ENCODE results near the gene FGD5.

FGD5 gene

DNA sequence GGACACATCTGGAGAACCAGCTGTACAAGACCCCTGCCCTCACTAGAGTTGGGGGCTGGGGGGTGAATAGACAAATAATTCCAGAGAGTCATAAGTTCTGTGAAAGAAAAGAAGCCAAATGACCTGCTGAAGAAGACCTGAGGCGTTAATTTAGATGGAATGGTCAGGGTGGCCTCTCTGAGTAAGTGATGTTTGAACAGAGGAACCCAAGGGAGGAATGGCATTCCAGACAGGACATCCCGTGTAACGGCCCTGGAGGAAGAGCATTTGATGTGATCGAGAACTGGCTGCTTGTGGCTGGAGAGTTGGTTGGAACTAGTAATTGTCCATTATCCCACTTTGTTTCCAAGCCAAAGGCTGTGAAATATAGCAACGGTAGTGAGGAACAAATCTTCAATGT, 130.4 kb downstream of the FGD5 start:
- DNase-seq = no peak
- ChIA-PET POLR2A (no interaction called here), CTCF (interaction anchor here (2.6 kb wide), 1 partner anchor 22 kb away, joined by 10 read pairs; no protein-coding TSS in a partner anchor)
- peaks cover 8 to 15% (median 10%) of the 10 kb centered on the region in 4 experiments for H3K36me3 ChIP-seq (ENCODE audit: control insufficient read depth in 4 of 4, insufficient read depth in 4 of 4, low read length in 3 of 4)
- WGBS (ENCODE audit: insufficient coverage) = 33% methylated on average over 4 of the region's 5 CpGs
- peak overlapping the region; percentile 67 to 89 for H3K27ac ChIP-seq (ENCODE audit: insufficient read depth in 1 of 2, low read depth in 1 of 2, low read length in 2 of 2, poor library complexity in 1 of 2, severe bottlenecking in 2 of 2)
- peaks cover 27 to 46% (median 33%) of the 10 kb centered on the region in 4 experiments for H3K4me1 ChIP-seq (ENCODE audit: control extremely low read depth in 1 of 4, control insufficient read depth in 4 of 4, insufficient read depth in 4 of 4, low read length in 3 of 4)
- no peaks in the 10 kb centered on the region for H3K27me3 ChIP-seq (replicated peaks in 2 of 5; ENCODE audit: control insufficient read depth in 4 of 5, insufficient read depth in 5 of 5, low read length in 4 of 5)
- H3K4me3 ChIP-seq (ENCODE audit: control insufficient read depth in 1 of 7, extremely low read depth in 1 of 7, insufficient read depth in 4 of 7, low read depth in 2 of 7, low read length in 6 of 7) = peak overlapping the region in 6 of 7 experiments; percentile 67 to 90 (median 84)
- no peaks in the 10 kb centered on the region for H3K9me3 ChIP-seq (ENCODE audit: control extremely low read depth in 1 of 5, control insufficient read depth in 4 of 5, insufficient read depth in 2 of 5, low read depth in 1 of 5, low read length in 4 of 5)

- no peaks in the 10 kb centered on the region for H3K27me3 ChIP-seq (replicated peaks in 2 of 5; ENCODE audit: control insufficient read depth in 4 of 5, insufficient read depth in 5 of 5, low read length in 4 of 5)
- peak in 2 of 3 donors; percentile 24 to 47 for DNase-seq
- H3K4me1 ChIP-seq (ENCODE audit: control extremely low read depth in 1 of 4, control insufficient read depth in 4 of 4, insufficient read depth in 4 of 4, low read length in 3 of 4) = peaks cover 27 to 46% (median 33%) of the 10 kb centered on the region in 4 experiments
- WGBS (ENCODE audit: insufficient coverage) = 6% methylated on average over 2 of the region's 2 CpGs
- peaks cover 3 to 9% (median 5%) of the 10 kb centered on the region in 4 experiments for H3K36me3 ChIP-seq (ENCODE audit: control insufficient read depth in 4 of 4, insufficient read depth in 4 of 4, low read length in 3 of 4)
- CTCF ChIA-PET = interaction anchor here (0.9 to 2.6 kb wide), 4 partner anchors 16 to 100 kb away, joined by 3 to 10 read pairs (median 4); no protein-coding TSS in a partner anchor
- H3K4me3 ChIP-seq (ENCODE audit: control insufficient read depth in 1 of 7, extremely low read depth in 1 of 7, insufficient read depth in 4 of 7, low read depth in 2 of 7, low read length in 6 of 7) = peak overlapping the region in 5 of 7 experiments; percentile 16 to 82 (median 42)
- no peaks in the 10 kb centered on the region for H3K9me3 ChIP-seq (ENCODE audit: control extremely low read depth in 1 of 5, control insufficient read depth in 4 of 5, insufficient read depth in 2 of 5, low read depth in 1 of 5, low read length in 4 of 5)
- POLR2A ChIA-PET = interaction anchor here (0.6 to 1.1 kb wide), 2 partner anchors 17 to 23 kb away, joined by 3 read pairs; no protein-coding TSS in a partner anchor
- peak overlapping the region in 1 of 2 experiments; percentile 89 for H3K27ac ChIP-seq (ENCODE audit: insufficient read depth in 1 of 2, low read depth in 1 of 2, low read length in 2 of 2, poor library complexity in 1 of 2, severe bottlenecking in 2 of 2)
Observed at GRCh38 chr3:14950274-14950673, 131.5 kb downstream of the FGD5 start.

GRCh38 chr3:14957153-14957552, 138.4 kb downstream of the FGD5 start:
- Histone ChIP-seq H3K9me3 (ENCODE audit: control extremely low read depth in 1 of 5, control insufficient read depth in 4 of 5, insufficient read depth in 2 of 5, low read depth in 1 of 5, low read length in 4 of 5) (no peaks in the 10 kb centered on the region), H3K27ac (ENCODE audit: insufficient read depth in 1 of 2, low read depth in 1 of 2, low read length in 2 of 2, poor library complexity in 1 of 2, severe bottlenecking in 2 of 2) (no peak overlapping the region), H3K4me1 (ENCODE audit: control extremely low read depth in 1 of 4, control insufficient read depth in 4 of 4, insufficient read depth in 4 of 4, low read length in 3 of 4) (peaks cover 0 to 21% (median 7%) of the 10 kb centered on the region in 4 experiments), H3K4me3 (ENCODE audit: control insufficient read depth in 1 of 7, extremely low read depth in 1 of 7, insufficient read depth in 4 of 7, low read depth in 2 of 7, low read length in 6 of 7) (no peak overlapping the region), H3K36me3 (ENCODE audit: control insufficient read depth in 4 of 4, insufficient read depth in 4 of 4, low read length in 3 of 4) (peaks cover 0 to 26% (median 5%) of the 10 kb centered on the region in 4 experiments), H3K27me3 (replicated peaks in 2 of 5; ENCODE audit: control insufficient read depth in 4 of 5, insufficient read depth in 5 of 5, low read length in 4 of 5) (no peaks in the 10 kb centered on the region)
- no peak for DNase-seq
- WGBS (ENCODE audit: insufficient coverage) = 100% methylated on average over 1 of the region's 1 CpG
- POLR2A ChIA-PET = interaction anchor here (0.6 to 0.7 kb wide), 3 partner anchors 10 to 504 kb away, joined by 3 read pairs; no protein-coding TSS in a partner anchor
- CTCF ChIA-PET = interaction anchor here (0.8 to 1.3 kb wide), 6 partner anchors 9 to 96 kb away, joined by 3 to 5 read pairs (median 3); partner anchors contain the start of gene NR2C2

DNA sequence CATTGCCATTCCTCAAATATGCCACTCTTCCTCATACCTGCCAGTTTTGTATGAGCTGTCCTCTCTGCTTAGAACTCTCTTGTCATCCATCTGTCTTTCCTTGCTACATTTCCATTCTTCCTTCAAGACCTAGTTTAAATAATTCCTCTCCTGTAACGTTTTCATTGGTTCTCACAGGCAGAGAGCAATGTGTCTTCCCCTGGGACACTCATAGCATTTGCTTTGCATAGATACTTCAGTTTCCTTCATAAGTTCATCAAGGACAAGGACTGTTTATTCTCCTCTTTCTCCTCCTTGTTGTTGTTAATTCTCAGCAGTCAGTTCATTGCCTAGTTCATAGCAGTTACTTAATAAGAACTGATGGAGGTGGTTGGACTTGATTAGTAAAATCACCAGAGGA, 139.2 kb downstream of the FGD5 start:
- CTCF ChIA-PET = interaction anchor here (1.0 to 1.3 kb wide), 2 partner anchors 29 to 32 kb away, joined by 3 read pairs; no protein-coding TSS in a partner anchor
- DNase-seq = no peak

DNA sequence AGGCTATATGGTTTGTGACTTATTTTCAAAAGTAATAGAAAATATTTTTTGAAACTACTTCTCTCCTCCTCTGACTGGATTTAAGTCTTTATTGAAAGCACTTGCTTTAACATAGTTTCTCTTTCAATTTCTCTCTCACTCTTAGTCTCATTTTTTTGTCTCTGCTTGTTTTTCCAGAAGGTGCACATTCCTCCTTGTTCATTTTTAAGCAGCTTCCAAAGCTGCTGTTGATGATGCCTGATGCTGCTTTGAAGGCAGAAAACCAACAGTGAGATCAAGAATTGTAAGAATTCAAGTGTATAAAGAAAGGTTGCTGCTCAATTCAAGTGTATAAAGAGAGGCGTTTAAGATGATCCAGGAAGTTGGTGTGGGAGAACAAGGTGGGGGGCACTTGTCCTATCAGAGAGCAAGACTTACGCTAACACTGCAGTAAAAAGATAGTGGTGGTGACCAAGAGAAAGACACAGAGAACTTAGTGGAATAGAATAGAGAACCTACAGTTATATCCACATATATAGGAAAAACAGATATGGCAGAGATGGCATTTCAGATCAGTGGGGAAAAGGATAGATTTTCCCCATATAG, 140.7 kb downstream of the FGD5 start:
- H3K4me1 ChIP-seq (ENCODE audit: control extremely low read depth in 1 of 4, control insufficient read depth in 4 of 4, insufficient read depth in 4 of 4, low read length in 3 of 4) = peaks cover 0 to 18% (median 7%) of the 10 kb centered on the region in 4 experiments
- CTCF ChIA-PET = interaction anchor here (0.5 to 0.7 kb wide), 2 partner anchors 26 to 1475 kb away, joined by 3 read pairs; no protein-coding TSS in a partner anchor
- POLR2A ChIA-PET = no interaction called here
- peak overlapping the region in 5 of 7 experiments; percentile 29 to 67 (median 41) for H3K4me3 ChIP-seq (ENCODE audit: control insufficient read depth in 1 of 7, extremely low read depth in 1 of 7, insufficient read depth in 4 of 7, low read depth in 2 of 7, low read length in 6 of 7)
- H3K9me3 ChIP-seq (ENCODE audit: control extremely low read depth in 1 of 5, control insufficient read depth in 4 of 5, insufficient read depth in 2 of 5, low read depth in 1 of 5, low read length in 4 of 5) = no peaks in the 10 kb centered on the region
- DNase-seq = peak in 2 of 3 donors; percentile 36 to 56
- peaks cover 2 to 35% (median 8%) of the 10 kb centered on the region in 4 experiments for H3K36me3 ChIP-seq (ENCODE audit: control insufficient read depth in 4 of 4, insufficient read depth in 4 of 4, low read length in 3 of 4)
- peak overlapping the region; percentile 9 to 69 for H3K27ac ChIP-seq (ENCODE audit: insufficient read depth in 1 of 2, low read depth in 1 of 2, low read length in 2 of 2, poor library complexity in 1 of 2, severe bottlenecking in 2 of 2)
- H3K27me3 ChIP-seq (replicated peaks in 2 of 5; ENCODE audit: control insufficient read depth in 4 of 5, insufficient read depth in 5 of 5, low read length in 4 of 5) = no peaks in the 10 kb centered on the region
- 29% methylated on average over 1 of the region's 2 CpGs for WGBS (ENCODE audit: insufficient coverage)

More for the DNA sequence above, 139.2 kb downstream of the FGD5 start:
- peaks cover 0 to 18% (median 7%) of the 10 kb centered on the region in 4 experiments for H3K4me1 ChIP-seq (ENCODE audit: control extremely low read depth in 1 of 4, control insufficient read depth in 4 of 4, insufficient read depth in 4 of 4, low read length in 3 of 4)
- no peaks in the 10 kb centered on the region for H3K9me3 ChIP-seq (ENCODE audit: control extremely low read depth in 1 of 5, control insufficient read depth in 4 of 5, insufficient read depth in 2 of 5, low read depth in 1 of 5, low read length in 4 of 5)
- 69% methylated on average over 1 of the region's 1 CpG for WGBS (ENCODE audit: insufficient coverage)
- no peaks in the 10 kb centered on the region for H3K27me3 ChIP-seq (replicated peaks in 2 of 5; ENCODE audit: control insufficient read depth in 4 of 5, insufficient read depth in 5 of 5, low read length in 4 of 5)
- no peak overlapping the region for H3K4me3 ChIP-seq (ENCODE audit: control insufficient read depth in 1 of 7, extremely low read depth in 1 of 7, insufficient read depth in 4 of 7, low read depth in 2 of 7, low read length in 6 of 7)
- peaks cover 0 to 32% (median 8%) of the 10 kb centered on the region in 4 experiments for H3K36me3 ChIP-seq (ENCODE audit: control insufficient read depth in 4 of 4, insufficient read depth in 4 of 4, low read length in 3 of 4)
- POLR2A ChIA-PET = no interaction called here
- H3K27ac ChIP-seq (ENCODE audit: insufficient read depth in 1 of 2, low read depth in 1 of 2, low read length in 2 of 2, poor library complexity in 1 of 2, severe bottlenecking in 2 of 2) = no peak overlapping the region

DNA sequence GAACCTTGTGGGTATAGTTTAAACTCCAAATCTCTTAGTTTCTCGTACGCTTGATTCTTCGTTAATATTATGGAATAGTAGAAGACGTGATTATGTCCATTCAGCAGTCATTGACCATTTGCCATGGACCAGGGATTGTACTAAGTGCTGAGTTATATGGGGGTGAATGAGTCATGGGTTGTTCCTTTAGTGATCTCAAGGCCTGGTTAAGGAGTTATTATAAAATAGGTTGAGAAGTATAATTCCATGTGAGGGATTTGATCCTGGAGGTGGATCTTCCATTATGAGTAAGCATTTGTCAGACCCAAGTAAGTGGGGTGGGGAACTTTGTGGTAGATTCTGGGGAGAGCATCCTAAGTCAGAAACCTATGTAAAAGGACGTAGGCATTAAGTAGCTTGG, 144.0 kb downstream of the FGD5 start:
- Histone ChIP-seq H3K36me3 (ENCODE audit: control insufficient read depth in 4 of 4, insufficient read depth in 4 of 4, low read length in 3 of 4) (peaks cover 5 to 39% (median 16%) of the 10 kb centered on the region in 4 experiments), H3K4me3 (ENCODE audit: control insufficient read depth in 1 of 7, extremely low read depth in 1 of 7, insufficient read depth in 4 of 7, low read depth in 2 of 7, low read length in 6 of 7) (no peak overlapping the region), H3K9me3 (ENCODE audit: control extremely low read depth in 1 of 5, control insufficient read depth in 4 of 5, insufficient read depth in 2 of 5, low read depth in 1 of 5, low read length in 4 of 5) (no peaks in the 10 kb centered on the region), H3K27ac (ENCODE audit: insufficient read depth in 1 of 2, low read depth in 1 of 2, low read length in 2 of 2, poor library complexity in 1 of 2, severe bottlenecking in 2 of 2) (no peak overlapping the region), H3K27me3 (replicated peaks in 2 of 5; ENCODE audit: control insufficient read depth in 4 of 5, insufficient read depth in 5 of 5, low read length in 4 of 5) (no peaks in the 10 kb centered on the region), H3K4me1 (ENCODE audit: control extremely low read depth in 1 of 4, control insufficient read depth in 4 of 4, insufficient read depth in 4 of 4, low read length in 3 of 4) (peaks cover 0 to 15% (median 7%) of the 10 kb centered on the region in 4 experiments)
- WGBS (ENCODE audit: insufficient coverage) = 86% methylated on average over 3 of the region's 5 CpGs
- no peak for DNase-seq
- CTCF ChIA-PET = no interaction called here
- POLR2A ChIA-PET = interaction anchor here (0.5 kb wide), 1 partner anchor 8 kb away, joined by 3 read pairs; no protein-coding TSS in a partner anchor

DNA sequence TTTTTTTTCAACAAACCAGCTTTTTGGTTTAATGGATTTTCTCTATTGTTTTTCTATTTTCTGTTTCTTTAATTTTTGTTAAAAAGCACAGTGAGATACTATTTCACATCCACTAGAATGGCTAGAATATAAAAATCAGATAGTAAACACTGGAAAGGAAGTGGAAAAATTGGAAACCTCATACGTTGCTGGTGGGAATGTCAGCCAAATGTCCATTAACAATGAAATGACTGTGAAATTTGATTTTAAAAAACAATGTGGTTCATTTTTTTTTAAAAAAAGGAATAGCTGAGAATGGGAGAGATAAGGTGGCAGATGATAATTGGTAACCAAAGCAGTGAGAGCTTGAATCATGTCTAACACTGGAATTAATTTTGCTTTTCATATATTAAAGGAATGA, 148.5 kb downstream of the FGD5 start:
- H3K36me3 ChIP-seq (ENCODE audit: control insufficient read depth in 4 of 4, insufficient read depth in 4 of 4, low read length in 3 of 4) = peaks cover 5 to 26% (median 17%) of the 10 kb centered on the region in 4 experiments
- CTCF ChIA-PET = interaction anchor here (1.2 to 1.5 kb wide), 2 partner anchors 10 to 17 kb away, joined by 3 to 5 read pairs; no protein-coding TSS in a partner anchor

More for the DNA sequence above, 148.5 kb downstream of the FGD5 start:
- POLR2A ChIA-PET = interaction anchor here (0.6 to 0.9 kb wide), 2 partner anchors 14 to 17 kb away, joined by 3 to 4 read pairs; no protein-coding TSS in a partner anchor
- Histone ChIP-seq H3K27me3 (replicated peaks in 2 of 5; ENCODE audit: control insufficient read depth in 4 of 5, insufficient read depth in 5 of 5, low read length in 4 of 5) (no peaks in the 10 kb centered on the region), H3K27ac (ENCODE audit: insufficient read depth in 1 of 2, low read depth in 1 of 2, low read length in 2 of 2, poor library complexity in 1 of 2, severe bottlenecking in 2 of 2) (no peak overlapping the region), H3K9me3 (ENCODE audit: control extremely low read depth in 1 of 5, control insufficient read depth in 4 of 5, insufficient read depth in 2 of 5, low read depth in 1 of 5, low read length in 4 of 5) (no peaks in the 10 kb centered on the region), H3K4me3 (ENCODE audit: control insufficient read depth in 1 of 7, extremely low read depth in 1 of 7, insufficient read depth in 4 of 7, low read depth in 2 of 7, low read length in 6 of 7) (no peak overlapping the region), H3K4me1 (ENCODE audit: control extremely low read depth in 1 of 4, control insufficient read depth in 4 of 4, insufficient read depth in 4 of 4, low read length in 3 of 4) (no peaks in the 10 kb centered on the region)
- 80% methylated on average over 1 of the region's 1 CpG for WGBS (ENCODE audit: insufficient coverage)
- no peak for DNase-seq

Measured in common myeloid progenitor, CD34-positive (primary cell).